Testis (tissue), 3 donors: ENCODE results near the gene SYDE2. TPM values are rescaled to one million over a fixed set of nuclear protein-coding genes. Genes with fewer than 3 reads are reported as not detected.

Source experiments
- DNase-seq: peaks from one replicate; pipeline ENCODE4 v3.0.0-alpha.2; 2019
- H3K27ac ChIP-seq, 2 donors: fragments of 200-600 bp; sonication (generic); one replicate each; pipeline ENCODE4 v1.5.1; 2019
- H3K27me3 ChIP-seq: fragments of 200-600 bp; sonication (generic); one replicate; pipeline ENCODE4 v1.5.1; 2019
- H3K36me3 ChIP-seq: fragments of 200-600 bp; sonication (generic); one replicate; pipeline ENCODE4 v1.5.1; 2017; ENCODE audit warnings: low read depth; ENCODE audit errors: missing control alignments
- H3K4me1 ChIP-seq: fragments of 200-600 bp; sonication (generic); one replicate; pipeline ENCODE4 v1.5.1; 2019
- H3K4me3 ChIP-seq, 2 donors: fragments of 200-600 bp; sonication (generic); one replicate each; pipeline ENCODE4 v1.5.1; 2017 to 2019
- H3K9me3 ChIP-seq: fragments of 200-600 bp; sonication (generic); one replicate; pipeline ENCODE4 v1.5.1; 2017
- POLR2A ChIP-seq: fragments of 450-650 bp; IDR thresholded peaks from one replicate; pipeline ENCODE4 v1.6.1; 2017; ENCODE audit warnings: antibody characterized with exemption, mild to moderate bottlenecking, moderate library complexity
- WGBS, 2 donors: methylation state at CpG; one replicate each; pipeline ENCODE4 v1.1.5; 2018; 5-methylcytosine and 5-hydroxymethylcytosine counted together
- intact Hi-C: fragments of 100-400 bp; cut with DNase I; formaldehyde crosslinking; loops from one replicate; pipeline ENCODE4 v1.15.1; 2023; ENCODE audit warnings: low total_unique reads
- polyA plus RNA-seq: library from polyadenylated mRNA; stranded (reverse); fragments of 350-450 nt; fragmentation: Illumina TruSeq; extraction: RNeasy Lipid Tissue Mini Kit (QIAGEN cat#74804); gene quantifications from one replicate; pipeline ENCODE4 v1.2.3, GENCODE V29; 2014; ENCODE audit warnings: low read depth, low replicate concordance; ENCODE audit not compliant: insufficient read depth
- total RNA-seq, 2 donors: library from RNA; depleted of rRNA; stranded (reverse); fragments of >200 nt; gene quantifications; one replicate each; pipeline ENCODE4 v1.2.3, GENCODE V29; 2016
- TF ChIP-seq, protein P1 (sequence below), 3 experiments: fragments of 450-650 bp in 2 of 3; fragments of 200-600 bp in 1 of 3; sonication (generic) in 1 of 3; IDR thresholded peaks; one replicate each; pipeline ENCODE4 v1.5.1; 2016 to 2019; ENCODE audit warnings: antibody characterized with exemption in 3 of 3, mild to moderate bottlenecking in 2 of 3, moderate library complexity in 1 of 3

The SYDE2 gene
- total and polyA plus RNA-seq, 3 donors from 2014 or later: 3.7 to 10.2 (median 8.8) TPM

DNA sequence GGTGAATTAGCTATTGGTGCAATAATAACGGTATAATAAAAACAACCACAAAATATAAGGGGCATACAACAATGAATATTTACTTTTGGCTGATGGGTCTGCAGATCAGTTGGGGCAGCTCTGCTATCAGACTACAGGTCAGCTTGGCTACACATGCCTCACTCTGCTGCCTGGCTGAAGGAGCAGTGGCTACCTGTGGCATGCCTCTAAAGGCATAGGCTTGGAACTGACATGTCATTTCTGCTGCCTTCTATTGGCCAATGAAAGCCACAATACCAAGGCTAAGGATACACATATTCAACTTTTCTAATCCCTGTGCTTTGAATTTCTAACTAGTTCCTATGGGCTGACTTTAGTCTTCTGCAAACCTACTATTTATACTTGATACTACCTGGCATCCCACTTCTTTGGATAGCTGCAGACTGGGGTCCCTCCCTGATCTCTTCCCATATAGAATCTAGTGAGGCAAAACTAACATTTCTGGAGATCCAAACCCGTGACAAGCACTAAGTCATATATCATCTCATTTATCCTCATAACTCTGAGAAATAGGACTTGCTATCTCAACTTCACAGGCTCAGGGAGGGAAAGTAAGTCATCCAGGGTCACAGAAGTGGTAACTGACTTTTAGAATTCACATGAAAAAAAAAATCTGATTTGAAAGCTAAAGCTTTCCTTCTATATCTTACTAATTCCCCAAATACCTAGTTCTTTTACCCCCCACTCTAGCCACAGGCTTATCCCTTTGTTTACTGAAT, 19.2 kb upstream of the SYDE2 start:
- H3K36me3 ChIP-seq: no peaks in the 10 kb centered on the region
- TF ChIP-seq, protein P1, sequence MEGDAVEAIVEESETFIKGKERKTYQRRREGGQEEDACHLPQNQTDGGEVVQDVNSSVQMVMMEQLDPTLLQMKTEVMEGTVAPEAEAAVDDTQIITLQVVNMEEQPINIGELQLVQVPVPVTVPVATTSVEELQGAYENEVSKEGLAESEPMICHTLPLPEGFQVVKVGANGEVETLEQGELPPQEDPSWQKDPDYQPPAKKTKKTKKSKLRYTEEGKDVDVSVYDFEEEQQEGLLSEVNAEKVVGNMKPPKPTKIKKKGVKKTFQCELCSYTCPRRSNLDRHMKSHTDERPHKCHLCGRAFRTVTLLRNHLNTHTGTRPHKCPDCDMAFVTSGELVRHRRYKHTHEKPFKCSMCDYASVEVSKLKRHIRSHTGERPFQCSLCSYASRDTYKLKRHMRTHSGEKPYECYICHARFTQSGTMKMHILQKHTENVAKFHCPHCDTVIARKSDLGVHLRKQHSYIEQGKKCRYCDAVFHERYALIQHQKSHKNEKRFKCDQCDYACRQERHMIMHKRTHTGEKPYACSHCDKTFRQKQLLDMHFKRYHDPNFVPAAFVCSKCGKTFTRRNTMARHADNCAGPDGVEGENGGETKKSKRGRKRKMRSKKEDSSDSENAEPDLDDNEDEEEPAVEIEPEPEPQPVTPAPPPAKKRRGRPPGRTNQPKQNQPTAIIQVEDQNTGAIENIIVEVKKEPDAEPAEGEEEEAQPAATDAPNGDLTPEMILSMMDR (IDR thresholded peaks at IDR 0.05): no peak
- TF ChIP-seq POLR2A: no peak
- H3K27ac ChIP-seq: no peak overlapping the region
- intact Hi-C loops: no loop called here
- no peak overlapping the region for H3K4me3 ChIP-seq
- no peaks in the 10 kb centered on the region for H3K9me3 ChIP-seq
- H3K27me3 ChIP-seq: no peaks in the 10 kb centered on the region
- DNase-seq: no peak
- 91 to 97% methylated on average over 2 of the region's 2 CpGs for WGBS, 2 donors
- H3K4me1 ChIP-seq: no peaks in the 10 kb centered on the region

DNA sequence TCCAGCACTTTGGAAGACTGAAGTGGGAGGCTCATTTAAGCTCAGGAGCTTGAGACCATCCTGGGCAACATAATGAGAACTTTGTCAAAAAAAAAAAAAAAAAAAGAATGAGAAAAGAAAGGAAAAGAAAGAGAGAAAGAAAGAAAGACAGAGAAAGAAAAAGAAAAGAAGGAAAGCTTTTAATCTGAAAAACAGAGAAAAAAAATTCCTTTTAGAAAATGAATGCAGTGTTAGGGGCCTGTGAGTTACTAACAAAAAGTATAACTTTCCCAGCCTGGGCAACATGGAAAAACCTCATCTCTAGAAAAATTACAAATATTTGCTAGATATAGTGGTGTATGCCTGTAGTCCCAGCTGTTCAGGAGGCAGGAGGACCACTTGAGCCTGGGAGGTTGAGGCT, 15.9 kb upstream of the SYDE2 start:
- no peaks in the 10 kb centered on the region for H3K4me1 ChIP-seq
- no peak overlapping the region for H3K27ac ChIP-seq
- H3K4me3 ChIP-seq: no peak overlapping the region
- H3K27me3 ChIP-seq: no peaks in the 10 kb centered on the region
- intact Hi-C loops: no loop called here
- DNase-seq: no peak
- no peaks in the 10 kb centered on the region for H3K36me3 ChIP-seq
- no peak for TF ChIP-seq POLR2A
- TF ChIP-seq, protein P1 (IDR thresholded peaks at IDR 0.05): no peak
- H3K9me3 ChIP-seq: no peaks in the 10 kb centered on the region

DNA sequence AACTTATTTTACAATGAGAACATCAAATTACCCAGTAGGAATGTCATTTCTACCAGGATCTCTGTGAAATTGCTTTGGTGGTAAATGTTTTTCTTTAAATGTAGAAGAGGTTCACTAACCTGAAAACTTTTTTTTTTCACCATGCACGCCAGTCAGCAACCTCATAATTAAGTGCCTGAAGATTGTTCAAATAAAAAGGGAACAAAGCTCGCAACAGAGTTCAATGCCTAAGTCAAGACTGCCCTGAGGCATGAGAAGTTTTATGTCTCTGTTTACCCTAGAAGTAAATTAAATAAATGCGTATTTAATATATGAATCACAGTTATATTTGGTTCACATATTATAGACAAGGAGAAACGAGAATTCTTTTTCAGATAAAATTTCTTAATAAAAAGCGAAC, 13.8 kb upstream of the SYDE2 start:
- no peak overlapping the region for H3K27ac ChIP-seq
- intact Hi-C loops: no loop called here
- TF ChIP-seq, protein P1 (IDR thresholded peaks at IDR 0.05): no peak
- no peak for TF ChIP-seq POLR2A
- no peaks in the 10 kb centered on the region for H3K36me3 ChIP-seq
- 90 to 92% methylated on average over 5 of the region's 5 CpGs for WGBS, 2 donors
- no peaks in the 10 kb centered on the region for H3K4me1 ChIP-seq
- DNase-seq: no peak
- H3K27me3 ChIP-seq: no peaks in the 10 kb centered on the region
- H3K9me3 ChIP-seq: no peaks in the 10 kb centered on the region
- no peak overlapping the region for H3K4me3 ChIP-seq

DNA sequence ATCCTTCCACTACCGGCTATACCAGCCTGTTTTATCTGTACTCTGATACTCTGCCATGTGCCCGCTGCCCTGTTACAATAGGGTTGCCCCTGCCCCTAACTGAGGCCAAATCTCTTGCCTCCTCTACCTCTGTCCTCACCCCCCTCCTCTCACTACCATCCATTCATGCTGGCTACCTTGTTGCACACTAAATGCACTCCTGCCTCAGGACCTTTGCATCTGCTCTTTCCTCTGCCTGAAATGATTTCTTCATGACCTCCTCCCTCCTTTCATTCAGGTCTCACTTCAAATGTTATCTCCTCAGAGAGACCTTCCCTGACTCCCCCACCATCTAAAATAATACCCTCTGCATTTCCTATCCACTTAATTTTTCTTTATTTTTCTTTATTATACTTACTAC, 7.7 kb upstream of the SYDE2 start:
- intact Hi-C loops: no loop called here
- TF ChIP-seq, protein P1 (IDR thresholded peaks at IDR 0.05): no peak
- no peak for TF ChIP-seq POLR2A
- no peak for DNase-seq
- 72 to 74% methylated on average over 2 of the region's 2 CpGs for WGBS, 2 donors
- Histone ChIP-seq H3K9me3 (no peaks in the 10 kb centered on the region), H3K27ac (no peak overlapping the region), H3K36me3 (no peaks in the 10 kb centered on the region), H3K27me3 (no peaks in the 10 kb centered on the region), H3K4me3 (no peak overlapping the region), H3K4me1 (no peaks in the 10 kb centered on the region)

DNA sequence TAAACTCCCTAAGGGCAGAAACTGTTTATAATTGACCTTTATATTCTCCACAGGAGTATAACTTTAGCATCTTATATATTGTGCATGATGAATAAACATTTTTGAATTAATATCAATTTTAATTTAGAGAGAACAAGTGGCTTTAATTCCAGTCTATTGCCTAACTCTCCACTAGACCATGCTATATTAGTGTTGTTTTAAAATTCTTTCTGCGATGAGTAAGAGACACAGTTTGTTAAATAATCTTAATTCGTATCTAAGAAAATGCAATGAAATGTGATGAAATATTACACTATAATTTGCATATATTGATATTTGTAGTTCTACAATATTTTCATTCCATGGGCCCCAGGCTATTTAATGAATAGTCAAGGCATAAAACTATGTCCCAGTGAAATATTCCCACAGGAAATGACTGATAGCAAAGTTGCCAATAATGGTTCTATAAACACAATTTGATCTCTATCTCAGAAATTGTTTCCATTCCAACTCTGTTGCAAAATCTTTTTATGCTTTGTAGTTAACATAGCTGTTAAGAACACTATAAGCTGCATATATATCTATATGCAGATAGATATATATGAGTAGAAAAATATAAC, 2.9 kb upstream of the SYDE2 start:
- DNase-seq: no peak
- Histone ChIP-seq H3K27ac (no peak overlapping the region), H3K36me3 (no peaks in the 10 kb centered on the region), H3K4me1 (no peaks in the 10 kb centered on the region), H3K27me3 (no peaks in the 10 kb centered on the region), H3K4me3 (no peak overlapping the region), H3K9me3 (no peaks in the 10 kb centered on the region)
- TF ChIP-seq, protein P1 (IDR thresholded peaks at IDR 0.05): no peak
- intact Hi-C loops: no loop called here
- WGBS, 2 donors: 87 to 89% methylated on average over 2 of the region's 2 CpGs
